HG02938 (cell line): ENCODE measurements around the gene KLHL8.

Experiments used
- ATAC-seq: cut with Tn5 transposase; IDR thresholded peaks from one replicate; pipeline ENCODE4 v1.9.1; 2021; ENCODE audit warnings: mild to moderate bottlenecking, moderate library complexity; ENCODE audit not compliant: unreplicated experiment

The KLHL8 gene

DNA sequence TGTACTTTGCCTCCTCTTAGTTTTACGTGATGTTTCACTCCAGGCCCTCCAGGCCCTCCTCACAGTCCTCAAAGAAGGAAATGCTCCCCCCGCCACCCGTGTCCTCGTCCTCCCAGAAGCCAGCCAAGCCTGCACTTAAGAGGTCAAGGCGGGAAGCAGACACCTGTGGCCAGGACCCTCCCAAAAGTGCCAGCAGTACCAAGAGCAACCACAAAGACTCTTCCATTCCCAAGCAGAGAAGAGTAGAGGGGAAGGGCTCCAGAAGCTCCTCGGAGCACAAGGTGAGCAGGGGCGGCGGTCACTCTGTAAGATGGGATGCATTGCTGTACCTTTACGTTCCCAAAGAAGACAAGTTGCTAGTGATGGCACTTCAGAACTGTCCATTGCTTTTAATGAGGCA, 94.4 kb downstream of the KLHL8 start:
- ATAC-seq, result no peak

DNA sequence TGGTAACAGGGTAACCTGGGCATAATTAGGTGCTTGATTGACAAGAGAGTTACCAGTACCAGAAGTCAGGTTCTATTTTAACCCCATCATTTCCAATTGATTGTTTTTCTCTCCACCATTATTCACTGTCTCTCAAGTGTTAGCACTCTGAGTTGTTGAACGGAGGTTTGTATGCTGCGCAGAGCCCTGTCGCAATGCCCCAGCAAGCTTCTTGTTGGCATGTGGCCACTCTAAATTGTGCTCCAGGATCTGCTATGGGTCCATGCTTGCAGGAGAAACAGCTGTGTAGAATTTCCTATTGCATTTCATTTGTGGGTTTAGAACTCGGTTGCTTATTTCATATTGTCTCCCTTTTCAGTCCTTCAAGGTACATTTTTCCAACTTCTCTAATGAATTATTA, 98.2 kb downstream of the KLHL8 start:
- ATAC-seq, result no peak

DNA sequence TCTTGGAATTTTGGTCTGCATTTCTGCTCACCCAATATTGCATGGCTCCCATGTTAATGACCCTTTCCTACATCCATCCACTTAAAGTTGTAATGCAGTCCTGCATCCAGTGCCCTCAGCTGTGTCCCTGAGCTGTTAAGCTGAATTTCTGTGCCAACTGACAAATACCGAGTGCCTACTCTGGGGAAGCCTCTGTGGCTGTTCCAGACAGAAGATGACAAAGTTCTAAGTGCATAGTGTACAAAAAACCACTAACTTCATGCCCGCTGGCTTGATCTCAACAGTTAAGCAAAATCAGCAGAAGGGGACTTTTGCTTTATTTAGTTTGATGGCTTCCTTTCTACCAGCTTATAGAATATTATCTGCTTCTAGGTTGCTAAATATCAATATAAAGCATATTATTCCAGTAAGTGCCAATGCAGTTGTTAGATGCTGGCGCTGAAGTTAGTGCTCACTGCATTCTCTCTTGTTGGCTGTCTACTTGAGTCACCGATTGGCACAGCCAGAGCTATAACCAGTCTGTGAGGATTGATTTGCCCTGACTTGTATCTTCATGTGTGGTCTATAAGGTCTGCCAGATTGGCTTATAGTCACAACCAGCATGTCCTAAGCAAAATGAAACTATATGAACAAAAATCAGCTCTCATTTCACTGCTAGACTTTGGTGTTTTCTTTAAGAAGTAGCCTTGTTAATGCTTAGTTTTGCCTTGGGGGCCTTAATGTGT, 98.9 kb downstream of the KLHL8 start:
- ATAC-seq, result no peak

DNA sequence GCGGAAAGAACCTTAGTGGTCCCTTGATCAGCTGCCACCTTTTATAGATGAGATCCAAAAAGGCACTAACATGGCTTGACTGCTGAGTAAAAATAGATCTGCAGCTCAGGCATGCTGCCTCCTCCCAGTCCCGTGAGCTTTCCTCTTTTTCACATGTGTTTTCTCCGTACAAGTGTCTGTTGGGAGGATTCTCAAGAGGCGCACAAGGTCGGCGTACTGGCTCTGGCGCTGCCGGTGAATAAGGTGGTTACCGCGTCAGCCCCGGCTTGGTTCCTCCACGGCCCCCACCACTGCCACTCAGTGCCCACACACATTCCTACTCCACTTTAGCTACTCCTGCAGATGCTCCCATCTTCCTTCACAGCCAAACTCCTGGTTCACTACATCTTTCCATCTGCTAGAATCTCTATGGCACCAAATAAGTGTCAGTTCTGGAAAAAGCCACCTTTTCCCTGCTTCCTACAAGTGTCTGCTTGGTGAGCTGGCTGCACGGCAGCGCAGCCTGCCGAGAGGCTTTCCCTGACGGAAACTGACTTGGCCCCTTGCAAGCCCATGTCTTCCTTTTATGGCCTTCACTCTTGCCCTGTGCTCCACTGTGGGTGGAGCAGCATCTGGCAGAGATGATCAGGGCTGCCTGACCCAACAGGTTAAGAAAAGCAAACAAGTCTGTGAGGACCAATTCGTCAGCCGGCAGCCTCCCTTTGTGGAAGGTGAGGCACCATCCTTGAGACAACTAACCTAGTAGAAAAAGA, 99.8 kb downstream of the KLHL8 start:
- ATAC-seq, result no peak

DNA sequence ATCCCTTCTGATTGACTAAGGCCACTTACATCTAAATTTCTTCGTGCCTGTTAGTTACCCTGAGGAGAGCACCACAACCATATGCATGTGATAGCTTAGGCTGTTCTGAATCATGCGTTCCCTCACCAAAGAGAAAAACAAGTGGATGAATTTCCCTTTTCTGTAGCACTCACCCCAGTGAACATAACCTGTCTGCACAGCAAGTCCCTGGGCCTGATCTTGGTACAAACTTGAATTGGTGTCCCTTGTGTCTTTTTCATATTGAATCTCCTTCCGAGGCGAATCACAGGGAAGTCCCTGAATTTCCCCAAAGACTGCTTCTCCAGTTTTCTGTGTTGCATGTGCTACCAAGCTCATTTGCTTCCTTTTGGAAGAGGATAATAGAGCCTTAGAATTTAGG, 100.4 kb downstream of the KLHL8 start:
- ATAC-seq, result no peak

DNA sequence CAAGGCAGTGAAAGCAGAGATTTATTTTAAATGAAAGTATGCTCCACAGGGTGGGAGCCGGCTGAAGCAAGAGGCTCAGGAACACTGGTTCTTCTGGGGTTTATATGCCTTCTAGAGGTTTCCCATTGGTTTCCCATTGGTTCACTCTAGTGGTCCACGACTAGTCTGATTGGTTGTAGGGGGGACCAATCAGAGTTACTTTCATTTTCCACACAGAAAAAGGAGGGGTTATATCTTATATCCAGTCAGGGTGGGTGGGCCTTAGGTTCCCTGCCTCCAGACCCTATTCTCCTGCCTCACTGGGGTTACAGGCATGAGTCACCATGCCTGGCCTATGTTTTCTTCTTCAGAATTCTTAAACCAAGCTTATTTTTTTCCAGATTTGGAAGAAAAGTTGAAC, 101.6 kb downstream of the KLHL8 start:
- ATAC-seq, result no peak

DNA sequence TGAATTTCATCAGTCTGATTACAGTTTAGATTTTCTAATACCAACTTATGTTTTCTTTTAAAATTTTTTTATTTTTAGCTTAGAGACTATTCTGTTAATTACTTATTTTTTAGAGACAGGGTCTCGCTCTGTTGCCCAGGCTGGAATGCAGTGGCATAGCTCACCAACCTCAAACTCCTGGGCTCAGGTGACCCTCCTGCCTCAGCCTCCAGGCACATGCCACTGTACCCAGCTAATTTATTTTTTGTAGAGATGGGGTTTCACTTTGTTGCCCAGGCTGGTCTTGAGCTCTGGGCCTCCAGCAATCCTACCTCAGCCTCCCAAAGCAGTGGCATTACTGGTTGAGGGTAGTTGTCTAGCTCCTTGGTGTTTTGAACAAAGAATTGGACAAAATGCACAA, 102.0 kb downstream of the KLHL8 start:
- no peak for ATAC-seq

DNA sequence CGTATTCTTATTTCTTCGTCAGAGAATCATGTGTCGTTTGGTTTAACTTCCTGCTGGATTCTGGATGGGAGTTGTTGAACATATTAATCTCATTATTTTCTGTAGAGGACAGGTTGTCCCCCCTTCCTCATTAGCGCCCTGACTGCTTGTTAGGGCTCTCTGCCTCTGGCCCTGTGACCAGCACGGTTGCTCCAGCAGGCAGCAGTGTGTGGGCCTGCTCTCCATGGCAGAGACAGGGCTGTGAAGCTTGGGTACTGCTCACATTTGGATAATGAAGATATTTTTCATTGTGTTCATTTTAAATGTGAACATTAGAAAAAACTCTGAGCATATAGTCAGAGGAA, 102.7 kb downstream of the KLHL8 start:
- no peak for ATAC-seq

DNA sequence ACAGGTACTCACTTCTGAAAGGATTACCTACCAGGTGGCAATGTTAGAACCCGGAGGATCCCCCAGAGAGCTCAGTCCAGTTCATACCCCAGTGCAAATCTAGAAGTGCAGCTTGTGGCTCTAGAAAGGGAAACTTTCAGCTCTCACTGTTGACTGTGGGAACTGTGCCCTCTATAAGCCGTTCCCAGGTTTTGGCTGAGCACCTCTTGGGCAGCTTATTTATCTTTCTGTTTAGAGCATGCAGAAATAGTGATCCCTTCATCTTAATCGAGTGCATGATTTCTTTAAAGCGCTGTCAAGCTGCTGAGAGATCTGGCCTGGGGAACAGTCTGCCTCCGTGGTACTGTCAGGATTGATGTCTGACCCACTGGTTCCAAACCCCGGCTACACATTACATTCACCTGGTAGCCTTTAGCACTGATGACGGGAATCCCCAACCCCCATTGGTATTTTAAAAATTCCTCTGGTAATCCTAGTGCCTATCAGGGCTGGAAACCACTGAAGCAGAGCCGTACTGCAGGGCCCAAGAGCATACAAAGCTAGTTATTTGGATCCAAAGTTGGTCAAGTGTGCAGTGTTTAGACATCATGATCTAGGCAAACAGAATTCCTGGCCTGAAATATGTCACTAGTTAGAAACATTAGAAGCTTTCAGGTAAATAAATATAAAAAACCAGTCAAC, 103.2 kb downstream of the KLHL8 start:
- ATAC-seq, result no peak

DNA sequence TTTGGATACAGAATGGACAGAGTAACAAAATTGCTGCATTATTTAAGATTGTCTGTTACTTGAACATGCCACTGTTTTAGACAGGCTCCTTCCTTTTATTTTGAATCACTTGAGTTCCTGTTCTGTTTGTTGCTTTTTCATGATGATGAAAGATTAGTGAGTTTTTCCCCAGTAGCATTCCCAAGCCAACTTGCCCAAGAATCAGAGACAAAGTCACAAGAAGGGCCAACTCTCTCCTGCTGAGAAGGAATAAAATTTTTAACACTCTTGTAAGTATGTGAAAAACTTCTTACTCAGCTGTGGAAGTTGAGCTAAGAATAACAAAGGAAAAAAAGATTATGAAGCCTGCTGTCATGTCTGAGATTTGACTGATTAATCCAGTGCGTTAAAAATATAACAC, 104.2 kb downstream of the KLHL8 start:
- no peak for ATAC-seq

DNA sequence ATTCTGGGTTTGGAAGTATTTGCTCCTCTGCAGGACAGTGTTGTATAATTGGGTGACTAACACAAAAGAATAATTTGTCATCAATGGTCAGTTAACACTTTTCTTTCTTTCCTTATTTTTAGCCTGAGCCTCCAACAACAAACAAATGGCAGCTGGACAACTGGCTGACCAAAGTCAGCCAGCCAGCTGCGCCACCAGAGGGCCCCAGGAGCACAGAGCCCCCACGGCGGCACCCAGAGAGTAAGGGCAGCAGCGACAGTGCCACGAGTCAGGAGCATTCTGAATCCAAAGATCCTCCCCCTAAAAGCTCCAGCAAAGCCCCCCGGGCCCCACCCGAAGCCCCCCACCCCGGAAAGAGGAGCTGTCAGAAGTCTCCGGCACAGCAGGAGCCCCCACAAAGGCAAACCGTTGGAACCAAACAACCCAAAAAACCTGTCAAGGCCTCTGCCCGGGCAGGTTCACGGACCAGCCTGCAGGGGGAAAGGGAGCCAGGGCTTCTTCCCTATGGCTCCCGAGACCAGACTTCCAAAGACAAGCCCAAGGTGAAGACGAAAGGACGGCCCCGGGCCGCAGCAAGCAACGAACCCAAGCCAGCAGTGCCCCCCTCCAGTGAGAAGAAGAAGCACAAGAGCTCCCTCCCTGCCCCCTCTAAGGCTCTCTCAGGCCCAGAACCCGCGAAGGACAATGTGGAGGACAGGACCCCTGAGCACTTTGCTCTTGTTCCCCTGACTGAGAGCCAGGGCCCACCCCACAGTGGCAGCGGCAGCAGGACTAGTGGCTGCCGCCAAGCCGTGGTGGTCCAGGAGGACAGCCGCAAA, 106.0 kb downstream of the KLHL8 start:
- no peak for ATAC-seq

DNA sequence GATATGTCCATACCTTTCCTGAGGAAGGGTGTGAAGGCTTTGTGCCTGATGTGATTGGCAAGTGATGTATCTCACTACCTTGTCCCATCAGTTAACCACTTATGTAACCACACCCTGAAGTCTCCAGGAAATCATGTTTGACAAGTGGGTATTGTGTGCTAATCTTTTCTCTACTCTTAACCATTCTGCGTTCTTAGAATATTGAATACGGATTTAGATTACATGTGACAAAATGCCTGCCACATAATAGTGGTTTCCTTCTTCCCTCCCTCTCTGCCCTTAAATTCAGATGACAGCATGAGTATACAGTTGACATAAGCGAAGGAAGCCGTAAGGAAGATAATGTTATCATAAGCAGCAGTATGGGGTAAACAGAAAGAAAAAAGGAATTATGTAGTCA, 108.4 kb downstream of the KLHL8 start:
- no peak for ATAC-seq
